Hepatocyte (in vitro differentiated cells): ENCODE measurements around the gene DNAJC8. TPM values are rescaled to one million over a fixed set of nuclear protein-coding genes. Genes with fewer than 3 reads are reported as not detected.
A peak's percentile ranks its signal among the peaks of the same experiment; 100 is the strongest.

Source experiments
- DNase-seq: peaks from one replicate; pipeline ENCODE4 v3.0.0-alpha.2; 2016; ENCODE audit warnings: low spot score
- H2AFZ ChIP-seq: fragments of 200-600 bp; sonication (generic); 2 replicates; pipeline ENCODE4 v1.6.0; 2016; ENCODE audit warnings: antibody characterized with exemption, mild to moderate bottlenecking
- H3K27ac ChIP-seq: fragments of 200-600 bp; sonication (generic); 2 replicates; pipeline ENCODE4 v1.5.1; 2016; ENCODE audit warnings: mild to moderate bottlenecking
- H3K27me3 ChIP-seq: fragments of 200-600 bp; sonication (generic); 2 replicates; pipeline ENCODE4 v1.6.1; 2016
- H3K36me3 ChIP-seq: fragments of 200-600 bp; sonication (generic); replicated peaks from 2 replicates; pipeline ENCODE4 v1.5.1; 2016; ENCODE audit warnings: low read depth; ENCODE audit not compliant: insufficient read depth
- H3K4me1 ChIP-seq: fragments of 200-600 bp; sonication (generic); 2 replicates; pipeline ENCODE4 v1.5.1; 2016; ENCODE audit warnings: mild to moderate bottlenecking, moderate library complexity; ENCODE audit not compliant: insufficient read depth
- H3K4me2 ChIP-seq: fragments of 200-600 bp; sonication (generic); 2 replicates; pipeline ENCODE4 v1.6.0; 2016
- H3K4me3 ChIP-seq: fragments of 200-600 bp; sonication (generic); 2 replicates; pipeline ENCODE4 v1.5.1; 2016; ENCODE audit warnings: mild to moderate bottlenecking
- H3K79me2 ChIP-seq: fragments of 200-600 bp; sonication (generic); 2 replicates; pipeline ENCODE4 v1.6.0; 2017; ENCODE audit warnings: mild to moderate bottlenecking
- H3K9me2 ChIP-seq: fragments of 200-600 bp; sonication (generic); replicated peaks from 2 replicates; pipeline ENCODE4 v1.6.0; 2017; ENCODE audit warnings: mild to moderate bottlenecking; ENCODE audit not compliant: insufficient read depth
- H3K9me3 ChIP-seq: fragments of 200-600 bp; sonication (generic); 2 replicates; pipeline ENCODE4 v1.5.1; 2016; ENCODE audit warnings: low read depth, mild to moderate bottlenecking
- H4K20me1 ChIP-seq: fragments of 200-600 bp; sonication (generic); 2 replicates; pipeline ENCODE4 v1.6.0; 2016; ENCODE audit warnings: mild to moderate bottlenecking; ENCODE audit not compliant: insufficient read depth, poor library complexity, severe bottlenecking
- EZH2 ChIP-seq: fragments of 200-600 bp; sonication (generic); IDR thresholded peaks from 2 replicates; pipeline ENCODE4 v1.6.1; 2016; ENCODE audit warnings: antibody characterized with exemption, mild to moderate bottlenecking, borderline replicate concordance
- EZH2phosphoT487 ChIP-seq: fragments of 200-600 bp; sonication (generic); IDR thresholded peaks from one replicate; pipeline ENCODE4 v1.6.1; 2018; ENCODE audit warnings: antibody characterized with exemption, mild to moderate bottlenecking, low read depth, moderate library complexity; ENCODE audit not compliant: unreplicated experiment, severe bottlenecking
- WGBS: methylation state at CpG from one replicate; pipeline ENCODE4 v1.1.6; 2016; ENCODE audit warnings: low lambda C conversion rate; ENCODE audit errors: missing lambda C conversion rate; 5-methylcytosine and 5-hydroxymethylcytosine counted together
- polyA plus RNA-seq: library from polyadenylated mRNA; unstranded; fragments of >200 nt; fragmentation: Nextera tagmentation; extraction: Ambion mirVana; gene quantifications from 2 replicates; pipeline ENCODE4 v1.2.1, GENCODE V29; 2016
- total RNA-seq: library from RNA; depleted of rRNA; stranded (reverse); fragments of >200 nt; gene quantifications from 2 replicates; pipeline ENCODE4 v1.2.3, GENCODE V29; 2014
- TF ChIP-seq, protein P1 (sequence below): fragments of 200-600 bp; sonication (generic); IDR thresholded peaks from 2 replicates; pipeline ENCODE4 v1.5.1; 2016; ENCODE audit warnings: antibody characterized with exemption, mild to moderate bottlenecking; ENCODE audit not compliant: poor library complexity

The DNAJC8 gene, protein sequence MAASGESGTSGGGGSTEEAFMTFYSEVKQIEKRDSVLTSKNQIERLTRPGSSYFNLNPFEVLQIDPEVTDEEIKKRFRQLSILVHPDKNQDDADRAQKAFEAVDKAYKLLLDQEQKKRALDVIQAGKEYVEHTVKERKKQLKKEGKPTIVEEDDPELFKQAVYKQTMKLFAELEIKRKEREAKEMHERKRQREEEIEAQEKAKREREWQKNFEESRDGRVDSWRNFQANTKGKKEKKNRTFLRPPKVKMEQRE
- total RNA-seq (69.8 and 79.5 TPM in 2 replicates), polyA plus RNA-seq (111 and 112 TPM in 2 replicates)

DNA sequence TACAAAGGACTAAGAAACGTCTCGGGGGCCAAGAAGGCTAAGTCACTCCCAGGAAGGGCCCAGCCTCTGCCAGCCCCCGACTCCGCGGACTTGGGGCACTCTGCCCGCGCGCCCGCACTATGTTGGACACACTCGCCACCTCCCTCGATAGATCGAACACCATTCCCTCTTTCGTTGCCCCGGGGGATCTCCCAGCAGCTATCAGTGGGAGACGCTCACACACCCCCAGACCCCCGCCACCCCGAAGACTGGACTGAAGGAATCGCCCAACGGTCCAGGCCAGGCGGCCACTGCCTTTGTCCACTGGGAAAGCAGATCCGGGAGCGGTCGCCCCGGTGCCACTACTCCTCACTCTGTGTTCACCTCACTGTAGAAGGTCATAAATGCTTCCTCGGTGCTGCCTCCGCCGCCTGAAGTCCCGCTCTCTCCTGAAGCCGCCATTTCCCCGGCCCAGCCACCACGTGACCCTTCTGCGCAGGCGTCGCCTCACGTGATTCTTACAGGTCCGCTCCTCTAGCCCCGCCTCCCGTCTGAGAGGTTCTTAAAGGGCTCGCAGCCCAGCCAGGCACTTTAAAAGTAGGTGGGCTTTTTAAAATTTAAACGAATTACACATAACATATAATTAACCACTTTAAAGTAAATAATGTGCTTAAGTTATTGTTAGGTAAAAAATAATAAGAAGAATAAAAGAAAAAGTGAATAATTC lies at the start of gene DNAJC8:
TSS of gene DNAJC8 (minus strand) at position 472 of the 706 bp plus-strand sequence. CDS start at position 441, 31 bp downstream.
- Histone ChIP-seq H3K9me3 (no peaks in the 10 kb centered on the region), H3K36me3 (no peaks in the 10 kb centered on the region), H2AFZ (peak within 1 kb of the TSS; percentile 71), H3K4me1 (peaks cover 13% of the 10 kb centered on the region), H3K27ac (peak within 1 kb of the TSS; percentile 82), H3K27me3 (no peaks in the 10 kb centered on the region), H3K4me3 (peak within 1 kb of the TSS; percentile 70), H4K20me1 (peaks cover 3% of the 10 kb centered on the region), H3K9me2 (no peaks in the 10 kb centered on the region), H3K79me2 (peaks cover 68% of the 10 kb centered on the region), H3K4me2 (peak within 1 kb of the TSS; percentile 95)
- WGBS: 2% methylated on average over 40 of the region's 40 CpGs
- DNase-seq: peak; percentile 99
- TF ChIP-seq EZH2: no peak
- TF ChIP-seq EZH2phosphoT487: no peak
- TF ChIP-seq, protein P1, sequence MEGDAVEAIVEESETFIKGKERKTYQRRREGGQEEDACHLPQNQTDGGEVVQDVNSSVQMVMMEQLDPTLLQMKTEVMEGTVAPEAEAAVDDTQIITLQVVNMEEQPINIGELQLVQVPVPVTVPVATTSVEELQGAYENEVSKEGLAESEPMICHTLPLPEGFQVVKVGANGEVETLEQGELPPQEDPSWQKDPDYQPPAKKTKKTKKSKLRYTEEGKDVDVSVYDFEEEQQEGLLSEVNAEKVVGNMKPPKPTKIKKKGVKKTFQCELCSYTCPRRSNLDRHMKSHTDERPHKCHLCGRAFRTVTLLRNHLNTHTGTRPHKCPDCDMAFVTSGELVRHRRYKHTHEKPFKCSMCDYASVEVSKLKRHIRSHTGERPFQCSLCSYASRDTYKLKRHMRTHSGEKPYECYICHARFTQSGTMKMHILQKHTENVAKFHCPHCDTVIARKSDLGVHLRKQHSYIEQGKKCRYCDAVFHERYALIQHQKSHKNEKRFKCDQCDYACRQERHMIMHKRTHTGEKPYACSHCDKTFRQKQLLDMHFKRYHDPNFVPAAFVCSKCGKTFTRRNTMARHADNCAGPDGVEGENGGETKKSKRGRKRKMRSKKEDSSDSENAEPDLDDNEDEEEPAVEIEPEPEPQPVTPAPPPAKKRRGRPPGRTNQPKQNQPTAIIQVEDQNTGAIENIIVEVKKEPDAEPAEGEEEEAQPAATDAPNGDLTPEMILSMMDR: no peak

DNA sequence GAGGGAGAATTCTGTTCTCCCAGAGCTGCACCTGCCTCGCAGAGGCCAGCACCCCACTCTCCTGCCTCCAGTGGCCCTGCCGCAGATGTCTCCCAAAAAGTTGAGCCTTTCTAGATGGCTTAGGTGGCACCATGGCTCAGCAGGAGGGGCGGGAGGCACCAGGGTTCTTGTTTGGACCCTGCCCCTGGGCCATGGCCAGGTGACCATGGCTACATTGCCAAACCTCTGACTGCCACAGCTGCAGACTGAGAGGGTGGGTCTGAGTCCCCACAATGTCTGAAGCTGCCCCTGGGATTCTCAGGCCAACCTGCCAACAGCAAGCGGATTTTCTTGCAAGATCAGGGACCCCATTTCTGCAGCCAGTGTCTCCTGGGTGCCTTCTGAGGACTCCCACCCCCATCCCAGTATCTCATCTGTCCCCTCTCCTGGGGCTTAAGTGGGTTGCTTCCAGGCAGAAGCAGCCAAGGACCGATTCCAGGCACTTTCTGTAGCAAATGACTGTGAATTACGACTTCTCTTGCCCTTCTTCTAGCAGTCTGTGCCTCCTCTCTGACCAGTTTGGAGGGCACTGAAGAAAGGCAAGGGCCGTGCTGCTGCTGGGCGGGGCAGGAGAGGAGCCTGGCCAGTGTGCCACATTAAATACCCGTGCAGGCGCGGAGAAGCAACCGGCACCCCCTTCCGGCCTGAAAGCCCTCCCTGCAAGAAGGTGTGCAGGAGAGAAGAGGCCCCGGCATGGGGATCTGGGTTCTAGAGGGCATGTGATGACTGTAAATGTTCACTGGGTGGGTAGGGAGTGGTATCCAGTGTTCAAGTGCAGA lies 49.0 kb upstream of the DNAJC8 start:
- TF ChIP-seq, protein P1: no peak
- TF ChIP-seq EZH2phosphoT487 (no peak), EZH2 (no peak)
- no peak overlapping the region for H3K4me2 ChIP-seq
- no peaks in the 10 kb centered on the region for H3K36me3 ChIP-seq
- 94% methylated on average over 14 of the region's 14 CpGs for WGBS
- no peaks in the 10 kb centered on the region for H3K79me2 ChIP-seq
- no peaks in the 10 kb centered on the region for H3K9me3 ChIP-seq
- H2AFZ ChIP-seq: no peak overlapping the region
- no peaks in the 10 kb centered on the region for H3K4me1 ChIP-seq
- DNase-seq: no peak
- H4K20me1 ChIP-seq: peaks cover 2% of the 10 kb centered on the region
- H3K9me2 ChIP-seq: no peaks in the 10 kb centered on the region
- H3K27me3 ChIP-seq: no peaks in the 10 kb centered on the region
- H3K27ac ChIP-seq: no peak overlapping the region
- H3K4me3 ChIP-seq: no peak overlapping the region

DNA sequence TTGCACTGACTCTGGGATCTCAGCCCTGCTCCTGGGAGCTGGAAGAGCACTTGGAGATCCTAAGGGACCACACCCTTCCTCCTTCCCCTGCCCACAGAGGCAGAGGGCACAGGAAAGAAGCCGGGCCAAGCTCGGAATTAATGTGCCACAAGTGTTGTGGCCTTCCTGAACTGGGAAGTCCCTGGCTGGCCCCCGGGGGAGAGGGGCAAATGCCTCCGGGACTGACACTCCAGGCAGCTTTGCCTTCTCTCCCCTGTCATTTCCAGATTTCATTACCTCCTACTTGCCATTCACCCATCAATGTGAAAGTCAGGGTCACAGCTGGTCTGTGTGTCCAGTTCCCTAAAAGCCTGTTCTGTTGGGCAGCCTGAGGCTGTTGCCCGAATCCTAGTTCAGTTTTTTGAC lies 48.1 kb upstream of the DNAJC8 start:
- Histone ChIP-seq H3K9me3 (no peaks in the 10 kb centered on the region), H3K79me2 (no peaks in the 10 kb centered on the region), H3K27ac (no peak overlapping the region), H3K4me1 (no peaks in the 10 kb centered on the region), H3K4me3 (no peak overlapping the region), H3K27me3 (no peaks in the 10 kb centered on the region), H4K20me1 (peaks cover 2% of the 10 kb centered on the region), H3K4me2 (no peak overlapping the region), H3K9me2 (no peaks in the 10 kb centered on the region), H2AFZ (no peak overlapping the region), H3K36me3 (no peaks in the 10 kb centered on the region)
- no peak for DNase-seq
- TF ChIP-seq, protein P1: no peak
- TF ChIP-seq EZH2: no peak
- WGBS: 95% methylated on average over 5 of the region's 5 CpGs
